Bronchial epithelial cell (primary cell): ENCODE results near the gene NEURL1B. TPM values are rescaled to one million over a fixed set of nuclear protein-coding genes. Genes with fewer than 3 reads are reported as not detected.

ENCODE experiments used
- DNase-seq: peaks from one replicate; pipeline ENCODE4 v3.0.0-alpha.2; 2010; ENCODE audit warnings: low read depth
- FAIRE-seq: peaks from 2 replicates; lab custom pipeline; 2011; peaks lifted over from hg19 to GRCh38; lab: Jason Lieb, UNC
- H3K27me3 ChIP-seq: 2 replicates; pipeline ENCODE4 v1.5.1; 2011; ENCODE audit warnings: low read length; ENCODE audit not compliant: control insufficient read depth, insufficient read depth
- H3K36me3 ChIP-seq: 2 replicates; pipeline ENCODE4 v1.5.1; 2011; ENCODE audit warnings: low read length; ENCODE audit not compliant: control insufficient read depth, insufficient read depth
- H3K4me3 ChIP-seq: 2 replicates; pipeline ENCODE4 v1.5.1; 2011; ENCODE audit warnings: mild to moderate bottlenecking, low read depth, low read length, control low read depth
- CTCF ChIP-seq: IDR thresholded peaks from 2 replicates; pipeline ENCODE4 v1.5.1; 2011; ENCODE audit warnings: mild to moderate bottlenecking, moderate library complexity, low read length, control low read depth, inconsistent platforms; ENCODE audit not compliant: insufficient read depth, severe bottlenecking
- total RNA-seq: library from RNA; depleted of rRNA; stranded (reverse); fragments of >200 nt; gene quantifications from 2 replicates; pipeline ENCODE4 v1.2.1, GENCODE V29; 2014

NEURL1B gene
- total RNA-seq, 1 donor from 2014 or later, result 4.7 TPM

GRCh38 chr5:172633403-172633970 lies 7.6 kb upstream of the NEURL1B start:
- TF ChIP-seq CTCF, result no peak
- Histone ChIP-seq H3K36me3 (no peaks in the 10 kb centered on the region), H3K27me3 (no peaks in the 10 kb centered on the region), H3K4me3 (no peak overlapping the region)
- FAIRE-seq, result no peak
- no peak for DNase-seq

GRCh38 chr5:172634106-172634899 lies 6.8 kb upstream of the NEURL1B start:
- Histone ChIP-seq H3K4me3 (no peak overlapping the region), H3K27me3 (no peaks in the 10 kb centered on the region), H3K36me3 (no peaks in the 10 kb centered on the region)
- TF ChIP-seq CTCF, result no peak
- no peak for FAIRE-seq
- DNase-seq, result no peak

GRCh38 chr5:172635038-172635437 lies 6.0 kb upstream of the NEURL1B start:
- no peaks in the 10 kb centered on the region for H3K36me3 ChIP-seq
- H3K4me3 ChIP-seq, result no peak overlapping the region
- no peaks in the 10 kb centered on the region for H3K27me3 ChIP-seq
- TF ChIP-seq CTCF, result no peak
- FAIRE-seq (no peak), DNase-seq (no peak)

GRCh38 chr5:172636279-172637050 lies 4.6 kb upstream of the NEURL1B start:
- H3K27me3 ChIP-seq, result no peaks in the 10 kb centered on the region
- DNase-seq (no peak), FAIRE-seq (peak; percentile 52)
- no peaks in the 10 kb centered on the region for H3K36me3 ChIP-seq
- TF ChIP-seq CTCF, result no peak
- H3K4me3 ChIP-seq, result no peak overlapping the region

GRCh38 chr5:172637110-172637580 lies 3.9 kb upstream of the NEURL1B start:
- FAIRE-seq, result peak; percentile 92
- peak; percentile 9 for TF ChIP-seq CTCF
- Histone ChIP-seq H3K4me3 (no peak overlapping the region), H3K36me3 (no peaks in the 10 kb centered on the region), H3K27me3 (no peaks in the 10 kb centered on the region)
- DNase-seq, result peak; percentile 81
